Activated naive CD4-positive, alpha-beta T cell treated with anti-CD3 and anti-CD28 coated beads for 36 hours (primary cell): ENCODE measurements around the gene DTWD2. TPM values are rescaled to one million over a fixed set of nuclear protein-coding genes. Genes with fewer than 3 reads are reported as not detected.

Source experiments
- CTCF ChIA-PET: fragments of 350-600 bp; sonication (Branson Sonifier 250); formaldehyde crosslinking; loops from one replicate; lab custom pipeline; 2021; ENCODE audit warnings: antibody characterized with exemption; lab: Charles Lee
- DNase-seq: peaks from one replicate; pipeline ENCODE4 v3.0.0-alpha.2; 2020
- H3K27ac Mint-ChIP-seq: one replicate; pipeline ENCODE4 v1.8.0; 2021; ENCODE audit warnings: mild to moderate bottlenecking, mixed read lengths
- H3K27me3 Mint-ChIP-seq: one replicate; pipeline ENCODE4 v1.8.0; 2021; ENCODE audit warnings: low read depth, mixed read lengths
- H3K36me3 Mint-ChIP-seq: one replicate; pipeline ENCODE4 v1.8.0; 2021; ENCODE audit warnings: low read depth, mixed read lengths
- H3K4me1 Mint-ChIP-seq: one replicate; pipeline ENCODE4 v1.8.0; 2021; ENCODE audit warnings: low read depth, mixed read lengths
- H3K4me3 Mint-ChIP-seq: one replicate; pipeline ENCODE4 v1.8.0; 2021; ENCODE audit warnings: mild to moderate bottlenecking, moderate library complexity, mixed read lengths
- H3K9me3 Mint-ChIP-seq: one replicate; pipeline ENCODE4 v1.8.0; 2021; ENCODE audit warnings: mixed read lengths
- intact Hi-C: fragments of 100-400 bp; cut with micrococcal nuclease; formaldehyde crosslinking; loops from one replicate; pipeline ENCODE4 v1.15.1; 2023
- total RNA-seq, 2 experiments: library from RNA; stranded (reverse); gene quantifications; one replicate each; pipeline ENCODE4 v1.2.3, GENCODE V29; 2021

DTWD2 gene
- total RNA-seq, 2 experiments from 2014 or later, result 4.0 to 5.5 TPM

- CTCF ChIA-PET, result no interaction called here
Observed at GRCh38 chr5:118834710-118835109, 153.6 kb downstream of the DTWD2 start.

GRCh38 chr5:118832974-118833373, 155.4 kb downstream of the DTWD2 start:
- no peak for DNase-seq

More at GRCh38 chr5:118834710-118835109, 153.6 kb downstream of the DTWD2 start:
- H3K4me1 Mint-ChIP-seq, result no peaks in the 10 kb centered on the region
- H3K36me3 Mint-ChIP-seq, result peaks cover 6% of the 10 kb centered on the region
- intact Hi-C loops, result no loop called here
- H3K27ac Mint-ChIP-seq, result no peak overlapping the region
- no peak overlapping the region for H3K4me3 Mint-ChIP-seq
- DNase-seq, result no peak
- H3K9me3 Mint-ChIP-seq, result no peaks in the 10 kb centered on the region
- H3K27me3 Mint-ChIP-seq, result no peaks in the 10 kb centered on the region

GRCh38 chr5:118825226-118825625, 163.1 kb downstream of the DTWD2 start:
- H3K27ac Mint-ChIP-seq, result no peak overlapping the region
- intact Hi-C loops, result no loop called here
- no peak for DNase-seq
- CTCF ChIA-PET, result no interaction called here
- H3K4me1 Mint-ChIP-seq, result no peaks in the 10 kb centered on the region
- no peaks in the 10 kb centered on the region for H3K9me3 Mint-ChIP-seq
- H3K4me3 Mint-ChIP-seq, result no peak overlapping the region
- no peaks in the 10 kb centered on the region for H3K27me3 Mint-ChIP-seq
- no peaks in the 10 kb centered on the region for H3K36me3 Mint-ChIP-seq

More at GRCh38 chr5:118832974-118833373, 155.4 kb downstream of the DTWD2 start:
- H3K4me1 Mint-ChIP-seq, result no peaks in the 10 kb centered on the region
- intact Hi-C loops, result no loop called here
- no peak overlapping the region for H3K27ac Mint-ChIP-seq
- peaks cover 6% of the 10 kb centered on the region for H3K36me3 Mint-ChIP-seq
- no peaks in the 10 kb centered on the region for H3K27me3 Mint-ChIP-seq
- no peak overlapping the region for H3K4me3 Mint-ChIP-seq
- H3K9me3 Mint-ChIP-seq, result no peaks in the 10 kb centered on the region
- CTCF ChIA-PET, result no interaction called here

GRCh38 chr5:118818604-118819003, 169.7 kb downstream of the DTWD2 start:
- DNase-seq, result no peak
- Mint-ChIP-seq H3K4me3 (no peak overlapping the region), H3K27me3 (no peaks in the 10 kb centered on the region), H3K36me3 (no peaks in the 10 kb centered on the region), H3K4me1 (no peaks in the 10 kb centered on the region), H3K9me3 (peaks cover 2% of the 10 kb centered on the region), H3K27ac (no peak overlapping the region)
- intact Hi-C loops, result no loop called here
- CTCF ChIA-PET, result no interaction called here

GRCh38 chr5:118808441-118808840, 179.9 kb downstream of the DTWD2 start:
- no peaks in the 10 kb centered on the region for H3K27me3 Mint-ChIP-seq
- no peak overlapping the region for H3K4me3 Mint-ChIP-seq
- peaks cover 8% of the 10 kb centered on the region for H3K9me3 Mint-ChIP-seq
- H3K4me1 Mint-ChIP-seq, result no peaks in the 10 kb centered on the region
- H3K27ac Mint-ChIP-seq, result no peak overlapping the region
- CTCF ChIA-PET, result no interaction called here
- intact Hi-C loops, result no loop called here
- DNase-seq, result no peak
- peaks cover 7% of the 10 kb centered on the region for H3K36me3 Mint-ChIP-seq

- Mint-ChIP-seq H3K4me1 (no peaks in the 10 kb centered on the region), H3K36me3 (peaks cover 4% of the 10 kb centered on the region), H3K9me3 (peaks cover 7% of the 10 kb centered on the region), H3K27ac (no peak overlapping the region), H3K27me3 (no peaks in the 10 kb centered on the region), H3K4me3 (no peak overlapping the region)
- DNase-seq, result no peak
- intact Hi-C loops, result no loop called here
- CTCF ChIA-PET, result no interaction called here
Observed at GRCh38 chr5:118806571-118806970, 181.8 kb downstream of the DTWD2 start.

GRCh38 chr5:118802335-118802734, 186.0 kb downstream of the DTWD2 start:
- Mint-ChIP-seq H3K4me3 (no peak overlapping the region), H3K27ac (no peak overlapping the region), H3K36me3 (no peaks in the 10 kb centered on the region), H3K27me3 (no peaks in the 10 kb centered on the region), H3K9me3 (no peaks in the 10 kb centered on the region), H3K4me1 (no peaks in the 10 kb centered on the region)
- DNase-seq, result no peak
- intact Hi-C loops, result no loop called here
- CTCF ChIA-PET, result no interaction called here

GRCh38 chr5:118796081-118796480, 192.3 kb downstream of the DTWD2 start:
- Mint-ChIP-seq H3K4me1 (no peaks in the 10 kb centered on the region), H3K9me3 (no peaks in the 10 kb centered on the region), H3K27ac (no peak overlapping the region), H3K4me3 (no peak overlapping the region), H3K27me3 (no peaks in the 10 kb centered on the region), H3K36me3 (no peaks in the 10 kb centered on the region)
- intact Hi-C loops, result loop anchor here (10.0 kb wide), 2 partner anchors 159 to 949 kb away; no protein-coding TSS in a partner anchor
- DNase-seq, result no peak
- CTCF ChIA-PET, result no interaction called here

- intact Hi-C loops, result loop anchor here (10.0 kb wide), 2 partner anchors 161 to 951 kb away; no protein-coding TSS in a partner anchor
- Mint-ChIP-seq H3K27me3 (no peaks in the 10 kb centered on the region), H3K36me3 (no peaks in the 10 kb centered on the region), H3K4me3 (no peak overlapping the region), H3K4me1 (no peaks in the 10 kb centered on the region), H3K27ac (no peak overlapping the region), H3K9me3 (no peaks in the 10 kb centered on the region)
- CTCF ChIA-PET, result interaction anchor here (0.6 to 0.7 kb wide), 2 partner anchors 266 to 618 kb away, joined by 4 read pairs; no protein-coding TSS in a partner anchor
- no peak for DNase-seq
Observed at GRCh38 chr5:118794281-118794680, 194.1 kb downstream of the DTWD2 start.

GRCh38 chr5:118793652-118794051, 194.7 kb downstream of the DTWD2 start:
- Mint-ChIP-seq H3K27me3 (no peaks in the 10 kb centered on the region), H3K9me3 (no peaks in the 10 kb centered on the region), H3K36me3 (no peaks in the 10 kb centered on the region), H3K4me3 (no peak overlapping the region), H3K4me1 (no peaks in the 10 kb centered on the region), H3K27ac (no peak overlapping the region)
- DNase-seq, result no peak
- CTCF ChIA-PET, result interaction anchor here (0.6 to 1.0 kb wide), 2 partner anchors 354 to 1340 kb away, joined by 3 to 5 read pairs; no protein-coding TSS in a partner anchor
- intact Hi-C loops, result loop anchor here (2.0 to 10.0 kb wide), 3 partner anchors 161 to 1203 kb away; no protein-coding TSS in a partner anchor

- Mint-ChIP-seq H3K9me3 (no peaks in the 10 kb centered on the region), H3K27ac (no peak overlapping the region), H3K4me3 (no peak overlapping the region), H3K4me1 (no peaks in the 10 kb centered on the region), H3K27me3 (no peaks in the 10 kb centered on the region), H3K36me3 (no peaks in the 10 kb centered on the region)
- no peak for DNase-seq
- CTCF ChIA-PET, result interaction anchor here (0.6 to 2.2 kb wide), 8 partner anchors 9 to 1340 kb away, joined by 3 to 11 read pairs (median 4); no protein-coding TSS in a partner anchor
- intact Hi-C loops, result loop anchor here (2.0 to 10.0 kb wide), 3 partner anchors 162 to 1202 kb away; no protein-coding TSS in a partner anchor
Observed at GRCh38 chr5:118793091-118793490, 195.3 kb downstream of the DTWD2 start.

- CTCF ChIA-PET, result interaction anchor here (0.7 to 2.2 kb wide), 12 partner anchors 8 to 1337 kb away, joined by 3 to 11 read pairs (median 3); no protein-coding TSS in a partner anchor
- no peaks in the 10 kb centered on the region for H3K9me3 Mint-ChIP-seq
- H3K27me3 Mint-ChIP-seq, result no peaks in the 10 kb centered on the region
- DNase-seq, result peak; percentile 39
- H3K27ac Mint-ChIP-seq, result no peak overlapping the region
- no peaks in the 10 kb centered on the region for H3K4me1 Mint-ChIP-seq
- intact Hi-C loops, result loop anchor here (1.0 to 10.0 kb wide), 4 partner anchors 163 to 1338 kb away; no protein-coding TSS in a partner anchor
- no peaks in the 10 kb centered on the region for H3K36me3 Mint-ChIP-seq
- H3K4me3 Mint-ChIP-seq, result no peak overlapping the region
Observed at GRCh38 chr5:118791926-118792734, 196.2 kb downstream of the DTWD2 start.
